Mucosa of rectum (tissue), 2 donors: ENCODE results near the gene HCN3.

Experiments used
- H3K27ac ChIP-seq, 2 donors: one replicate each; pipeline ENCODE4 v1.7.0; 2013; ENCODE audit warnings: inconsistent platforms in 2 of 2, low read depth in 2 of 2, low read length in 2 of 2
- H3K27me3 ChIP-seq, 2 donors: one replicate each; pipeline ENCODE4 v1.7.0; 2013; ENCODE audit warnings: low read length in 2 of 2; ENCODE audit not compliant: control insufficient read depth in 2 of 2, insufficient read depth in 2 of 2
- H3K36me3 ChIP-seq, 2 donors: one replicate each; pipeline ENCODE4 v1.7.0; 2013; ENCODE audit warnings: low read length in 2 of 2; ENCODE audit not compliant: control insufficient read depth in 2 of 2, insufficient read depth in 2 of 2
- H3K4me1 ChIP-seq, 2 donors: one replicate each; pipeline ENCODE4 v1.7.0; 2013; ENCODE audit warnings: low read length in 2 of 2, mild to moderate bottlenecking in 1 of 2; ENCODE audit not compliant: control insufficient read depth in 2 of 2, insufficient read depth in 2 of 2
- H3K4me3 ChIP-seq, 2 donors: one replicate each; pipeline ENCODE4 v1.7.0; 2013; ENCODE audit warnings: low read length in 2 of 2
- H3K9ac ChIP-seq, 2 donors: one replicate each; pipeline ENCODE4 v1.7.0; 2013; ENCODE audit warnings: low read length in 2 of 2, low read depth in 1 of 2, mild to moderate bottlenecking in 1 of 2
- H3K9me3 ChIP-seq, 2 donors: one replicate each; pipeline ENCODE4 v1.7.0; 2013; ENCODE audit warnings: low read length in 2 of 2; ENCODE audit not compliant: control insufficient read depth in 2 of 2
- donor health status: healthy.
- donor health status: Normal muscosa, but diverticular disease.

HCN3 gene

GRCh38 chr1:155321639-155322503 lies 44.6 kb downstream of the HCN3 start:
- no peaks in the 10 kb centered on the region for H3K27me3 ChIP-seq
- peak overlapping the region in 1 of 2 donors; percentile 100 for H3K27ac ChIP-seq
- no peaks in the 10 kb centered on the region for H3K9me3 ChIP-seq
- H3K36me3 ChIP-seq: peaks cover 18 to 24% of the 10 kb centered on the region in 2 donors
- peaks cover 34 to 38% of the 10 kb centered on the region in 2 donors for H3K4me1 ChIP-seq
- peak overlapping the region; percentile 18 to 56 for H3K9ac ChIP-seq
- peak overlapping the region; percentile 70 to 75 for H3K4me3 ChIP-seq

GRCh38 chr1:155322571-155322952 lies 45.3 kb downstream of the HCN3 start:
- Histone ChIP-seq H3K9ac (peak overlapping the region; percentile 56 to 95), H3K9me3 (no peaks in the 10 kb centered on the region), H3K27ac (peak overlapping the region; percentile 99 to 100), H3K36me3 (peaks cover 21 to 28% of the 10 kb centered on the region in 2 donors), H3K4me3 (peak overlapping the region; percentile 43 to 66), H3K4me1 (peaks cover 34% of the 10 kb centered on the region in 2 donors), H3K27me3 (no peaks in the 10 kb centered on the region)

- Histone ChIP-seq H3K9ac (peak overlapping the region; percentile 81 to 95), H3K36me3 (peaks cover 23 to 28% of the 10 kb centered on the region in 2 donors), H3K27ac (peak overlapping the region; percentile 99 to 100), H3K4me1 (peaks cover 34% of the 10 kb centered on the region in 2 donors), H3K4me3 (peak overlapping the region; percentile 75 to 93), H3K27me3 (no peaks in the 10 kb centered on the region), H3K9me3 (no peaks in the 10 kb centered on the region)
Measured at GRCh38 chr1:155322953-155323728, 45.9 kb downstream of the HCN3 start.

- H3K27me3 ChIP-seq: no peaks in the 10 kb centered on the region
- H3K4me1 ChIP-seq: peaks cover 34% of the 10 kb centered on the region in 2 donors
- peak overlapping the region; percentile 99 to 100 for H3K27ac ChIP-seq
- H3K9me3 ChIP-seq: no peaks in the 10 kb centered on the region
- peak overlapping the region; percentile 91 to 93 for H3K4me3 ChIP-seq
- H3K36me3 ChIP-seq: peaks cover 20 to 28% of the 10 kb centered on the region in 2 donors
- H3K9ac ChIP-seq: peak overlapping the region; percentile 95 to 96
Measured at GRCh38 chr1:155323729-155324036, 46.4 kb downstream of the HCN3 start.

- Histone ChIP-seq H3K9ac (peak overlapping the region; percentile 95 to 96), H3K27ac (peak overlapping the region; percentile 99 to 100), H3K4me1 (peaks cover 34% of the 10 kb centered on the region in 2 donors), H3K9me3 (no peaks in the 10 kb centered on the region), H3K36me3 (peaks cover 19 to 25% of the 10 kb centered on the region in 2 donors), H3K4me3 (peak overlapping the region; percentile 91 to 93), H3K27me3 (no peaks in the 10 kb centered on the region)
Measured at GRCh38 chr1:155324037-155324716, 46.9 kb downstream of the HCN3 start.

GRCh38 chr1:155324717-155325602 lies 47.7 kb downstream of the HCN3 start:
- H3K4me1 ChIP-seq: peaks cover 32 to 34% of the 10 kb centered on the region in 2 donors
- peak overlapping the region; percentile 91 to 93 for H3K4me3 ChIP-seq
- H3K27me3 ChIP-seq: no peaks in the 10 kb centered on the region
- H3K9me3 ChIP-seq: no peaks in the 10 kb centered on the region
- peak overlapping the region; percentile 87 to 95 for H3K9ac ChIP-seq
- peak overlapping the region; percentile 99 to 100 for H3K27ac ChIP-seq
- H3K36me3 ChIP-seq: peaks cover 16 to 23% of the 10 kb centered on the region in 2 donors

GRCh38 chr1:155325603-155325893 lies 48.3 kb downstream of the HCN3 start:
- Histone ChIP-seq H3K36me3 (peaks cover 21 to 29% of the 10 kb centered on the region in 2 donors), H3K9me3 (no peaks in the 10 kb centered on the region), H3K27me3 (no peaks in the 10 kb centered on the region), H3K27ac (peak overlapping the region; percentile 99 to 100), H3K4me3 (peak overlapping the region; percentile 91 to 93), H3K9ac (peak overlapping the region; percentile 54 to 95), H3K4me1 (peaks cover 30 to 32% of the 10 kb centered on the region in 2 donors)

- peak overlapping the region in 1 of 2 donors; percentile 14 for H3K9ac ChIP-seq
Measured at GRCh38 chr1:155326020-155326526, 48.8 kb downstream of the HCN3 start.

GRCh38 chr1:155326631-155327037 lies 49.4 kb downstream of the HCN3 start:
- Histone ChIP-seq H3K9ac (no peak overlapping the region), H3K9me3 (no peaks in the 10 kb centered on the region), H3K4me3 (no peak overlapping the region), H3K27ac (no peak overlapping the region), H3K36me3 (peaks cover 30 to 35% of the 10 kb centered on the region in 2 donors), H3K27me3 (no peaks in the 10 kb centered on the region), H3K4me1 (peaks cover 21 to 22% of the 10 kb centered on the region in 2 donors)

More at GRCh38 chr1:155326020-155326526, 48.8 kb downstream of the HCN3 start:
- Histone ChIP-seq H3K9me3 (no peaks in the 10 kb centered on the region), H3K4me1 (peaks cover 27 to 28% of the 10 kb centered on the region in 2 donors), H3K27me3 (no peaks in the 10 kb centered on the region), H3K27ac (no peak overlapping the region), H3K36me3 (peaks cover 26 to 34% of the 10 kb centered on the region in 2 donors), H3K4me3 (peak overlapping the region in 1 of 2 donors; percentile 93)
